ENCODE data around the gene FAM89B.

FAM89B gene

DNA sequence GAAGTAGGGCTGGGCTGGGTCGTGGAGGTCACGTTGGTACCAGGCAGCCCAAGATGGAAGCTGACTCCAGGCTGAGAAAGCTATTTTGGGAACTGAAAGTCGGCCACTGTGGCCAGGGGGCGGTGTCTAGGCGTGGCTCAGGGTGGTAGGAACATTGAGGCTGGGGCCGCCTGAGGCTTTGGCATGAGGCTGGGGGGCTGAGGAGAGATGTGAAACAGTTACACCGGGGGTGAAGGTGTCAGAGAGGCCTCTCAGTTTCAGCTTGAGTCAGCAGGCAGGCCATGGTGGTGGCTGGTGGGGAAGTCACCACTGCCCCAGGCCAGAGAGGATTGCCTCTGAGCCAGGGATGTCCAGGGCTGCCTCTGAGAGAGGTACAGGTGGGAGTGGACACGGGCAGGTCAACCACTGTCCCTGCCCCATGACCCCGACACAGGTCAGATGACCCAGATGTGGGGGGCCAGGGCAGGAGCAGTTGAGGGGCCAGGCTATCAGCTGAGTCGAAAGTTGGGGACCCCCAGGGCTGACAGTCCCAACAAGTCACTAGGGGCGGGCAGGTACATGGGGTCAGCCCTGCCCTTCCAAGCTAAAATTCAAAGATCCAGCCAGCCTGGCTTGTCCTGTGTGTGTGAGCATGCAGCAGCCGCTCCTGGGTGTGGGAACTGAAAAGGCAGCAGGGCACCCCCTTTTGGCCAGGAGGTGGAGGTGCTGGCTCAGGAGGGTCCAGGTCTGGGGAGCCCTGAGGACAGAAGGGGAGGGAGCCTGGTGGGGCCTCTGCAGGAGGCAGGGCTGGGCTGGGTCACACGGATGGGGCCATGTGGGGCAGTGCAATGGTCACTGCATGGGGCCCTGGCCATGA lies 16.1 kb downstream of the FAM89B start:
- peak; percentile 54 for DNase-seq (ENCODE audit: low read depth)

DNA sequence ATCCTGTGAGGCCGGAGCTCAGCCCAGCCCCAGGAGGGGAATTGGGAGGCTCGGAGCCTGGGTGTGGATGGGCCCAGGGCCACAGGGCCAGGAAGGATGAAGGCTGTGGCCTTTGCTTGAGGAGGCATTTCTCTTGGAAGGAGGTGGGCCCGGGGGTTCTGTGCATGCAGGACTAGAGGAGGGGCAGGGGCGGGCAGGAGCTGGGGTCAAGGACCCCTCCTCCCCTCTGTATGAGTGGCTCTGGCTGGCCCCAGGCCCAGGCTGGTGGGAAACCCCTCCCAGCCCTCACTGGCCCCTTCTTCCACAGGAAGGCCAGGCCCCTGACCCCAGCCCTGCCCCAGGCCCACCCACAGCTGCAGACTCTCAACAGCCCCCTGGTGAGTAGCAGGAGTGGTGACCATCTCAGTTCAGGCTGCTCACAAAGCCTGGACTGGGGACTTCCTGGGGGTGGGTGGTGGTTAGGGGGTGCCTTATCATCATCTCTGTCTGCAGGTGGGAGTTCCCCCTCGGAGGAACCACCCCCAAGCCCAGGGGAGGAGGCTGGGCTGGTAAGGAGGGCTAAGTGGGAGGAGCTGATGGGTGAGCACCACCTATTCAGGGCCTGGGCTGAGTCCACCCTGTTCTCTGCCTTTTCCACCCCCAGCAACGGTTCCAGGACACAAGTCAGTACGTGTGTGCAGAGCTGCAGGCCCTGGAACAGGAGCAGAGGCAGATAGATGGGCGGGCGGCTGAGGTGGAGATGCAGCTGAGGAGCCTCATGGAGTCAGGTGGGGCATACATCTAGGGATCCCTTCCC lies 17.3 kb downstream of the FAM89B start:
- DNase-seq (ENCODE audit: low read depth): no peak

GRCh38 chr11:65590240-65590738 lies 18.0 kb downstream of the FAM89B start:
- no peak for DNase-seq (ENCODE audit: low read depth)

DNA sequence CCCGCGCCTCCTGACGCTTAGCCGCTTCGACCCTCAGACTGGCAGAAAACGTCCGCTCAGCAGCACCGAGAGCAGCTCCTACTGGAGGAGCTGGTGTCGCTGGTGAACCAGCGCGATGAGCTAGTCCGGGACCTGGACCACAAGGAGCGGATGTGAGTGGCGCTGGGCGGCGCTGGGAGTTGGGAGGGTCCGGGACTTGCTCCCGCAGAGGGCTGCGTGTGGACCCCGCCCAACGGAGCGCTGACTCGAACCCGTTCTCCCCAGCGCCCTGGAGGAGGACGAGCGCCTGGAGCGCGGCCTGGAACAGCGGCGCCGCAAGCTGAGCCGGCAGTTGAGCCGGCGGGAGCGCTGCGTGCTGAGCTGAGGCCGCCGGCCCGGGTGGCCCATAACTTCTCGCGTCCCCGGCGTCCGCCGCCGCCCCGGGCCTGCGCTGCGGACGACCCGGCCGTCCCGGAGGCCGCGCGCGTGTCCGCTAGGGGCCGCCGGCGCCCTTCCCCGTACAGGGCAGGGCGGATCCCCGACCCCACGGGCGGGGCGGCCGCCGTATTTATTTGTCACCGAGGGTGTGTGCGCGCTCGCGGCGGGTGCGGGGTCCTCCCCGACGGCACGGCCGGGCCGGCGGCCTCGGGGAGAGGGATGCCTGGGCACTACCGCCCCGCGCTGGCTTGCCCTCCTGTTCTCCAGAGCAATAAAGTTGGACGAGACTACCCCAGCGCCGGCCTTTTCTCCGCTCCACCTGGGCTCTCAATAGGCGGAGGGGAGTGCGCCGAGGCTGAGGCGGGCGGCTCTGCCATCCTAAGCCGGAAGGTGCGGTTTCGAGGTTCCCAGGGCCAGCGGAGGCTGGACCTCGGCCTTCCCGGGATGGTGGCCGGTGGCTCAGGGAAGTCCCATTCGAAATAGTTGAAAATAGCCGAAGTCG lies 19.9 kb downstream of the FAM89B start:
- DNase-seq (ENCODE audit: low read depth): no peak

DNA sequence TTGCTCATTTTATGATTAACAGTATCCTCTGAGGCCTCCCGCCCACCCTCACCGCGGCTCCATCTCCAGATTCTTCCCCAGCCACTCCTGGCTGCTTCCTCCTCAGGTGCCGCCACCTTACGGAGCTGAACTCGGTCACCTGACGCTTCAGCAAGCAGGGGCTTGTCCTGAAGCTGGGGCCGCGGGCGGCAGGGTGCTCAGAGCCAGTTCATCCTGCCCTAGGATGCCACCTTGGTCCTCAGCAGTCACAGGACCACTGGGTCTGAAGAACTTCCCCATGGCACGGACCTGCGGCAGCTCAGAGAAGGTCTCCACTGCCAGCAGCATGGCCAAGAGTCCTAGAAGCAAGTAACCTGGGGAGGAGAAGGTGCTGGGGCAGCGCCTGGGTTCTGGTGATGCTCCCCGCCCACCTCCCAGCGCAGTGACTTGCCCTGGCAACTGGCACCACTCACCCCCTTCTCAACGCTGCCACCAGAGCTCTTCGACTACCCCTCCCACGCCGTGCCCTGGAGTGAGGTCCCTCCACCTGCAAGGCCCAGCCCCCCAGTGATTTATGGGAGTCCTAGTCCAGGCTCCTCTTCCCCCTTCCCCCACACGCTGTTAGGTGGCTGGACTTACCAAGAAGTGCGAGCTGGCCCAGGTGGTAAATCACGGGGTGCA lies 20.6 kb downstream of the FAM89B start:
- no peak for DNase-seq (ENCODE audit: low read depth)

GRCh38 chr11:65593518-65594414 lies 21.4 kb downstream of the FAM89B start:
- DNase-seq (ENCODE audit: low read depth): no peak

DNA sequence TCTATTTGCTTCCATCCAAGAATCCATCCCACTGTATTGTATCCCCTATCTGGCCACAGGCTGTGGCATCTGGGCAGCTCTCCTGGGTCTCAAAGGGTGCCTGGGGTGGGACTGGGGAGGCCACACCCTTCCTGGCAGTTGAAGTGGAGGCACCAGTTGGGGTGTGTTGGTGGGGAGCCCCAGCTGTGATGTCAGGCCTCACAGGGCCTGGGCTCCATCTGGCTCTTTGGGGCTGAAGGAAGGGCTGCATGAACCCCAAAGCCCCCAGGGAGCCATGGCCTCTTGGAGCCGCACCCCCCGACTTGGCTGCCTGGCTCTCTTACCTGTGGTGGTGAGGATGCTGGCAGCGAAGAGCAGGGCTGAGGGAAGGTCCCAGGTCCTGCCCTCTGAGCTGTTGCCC lies 22.8 kb downstream of the FAM89B start:
- no peak for DNase-seq (ENCODE audit: low read depth)

DNA sequence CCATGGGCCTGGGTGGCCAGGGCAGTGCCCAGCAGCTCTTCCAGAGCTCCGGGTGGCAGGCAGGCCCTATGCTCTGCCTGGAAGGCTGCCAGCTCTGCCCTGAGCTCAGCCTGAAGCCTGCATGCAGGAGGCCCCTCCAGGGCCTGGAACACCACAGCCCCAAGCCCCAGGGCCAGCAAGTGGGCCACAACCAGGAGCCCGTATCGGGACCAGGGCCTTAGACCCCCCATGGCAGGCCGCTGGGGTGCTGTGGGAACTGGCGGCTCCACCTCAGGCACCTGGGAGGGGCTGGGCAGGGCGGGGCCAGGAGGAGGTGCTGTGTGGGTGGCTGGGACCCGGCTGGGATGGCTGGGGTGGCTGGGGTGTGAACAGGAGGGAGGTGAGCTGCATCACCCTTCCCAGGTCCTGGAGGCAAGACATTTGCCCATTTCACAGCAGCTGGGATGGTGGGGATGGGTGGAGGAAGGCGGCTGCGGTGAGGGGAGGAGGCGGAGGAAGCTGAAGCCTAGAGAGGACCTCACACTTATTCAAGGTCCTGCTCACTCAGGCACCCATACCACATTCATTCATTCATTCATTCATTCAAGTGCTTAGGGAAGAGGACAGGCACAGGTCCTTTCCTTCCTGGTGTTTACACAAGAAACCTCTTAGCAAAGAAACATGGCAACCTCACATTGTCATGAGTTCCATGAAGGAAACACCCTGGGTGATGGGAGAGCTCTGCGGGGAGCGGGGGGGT lies 23.4 kb downstream of the FAM89B start, which contains the start of gene KCNK7:
Gene KCNK7 (minus strand): TSS at position 258 of the 739 bp plus-strand sequence. CDS start 28 bp downstream, at position 230.
- DNase-seq (ENCODE audit: low read depth): no peak

- no peak for DNase-seq (ENCODE audit: low read depth)
Observed at GRCh38 chr11:65596520-65596919, 24.2 kb downstream of the FAM89B start.

GRCh38 chr11:65598258-65598699 lies 25.9 kb downstream of the FAM89B start:
- DNase-seq (ENCODE audit: low read depth): no peak

DNA sequence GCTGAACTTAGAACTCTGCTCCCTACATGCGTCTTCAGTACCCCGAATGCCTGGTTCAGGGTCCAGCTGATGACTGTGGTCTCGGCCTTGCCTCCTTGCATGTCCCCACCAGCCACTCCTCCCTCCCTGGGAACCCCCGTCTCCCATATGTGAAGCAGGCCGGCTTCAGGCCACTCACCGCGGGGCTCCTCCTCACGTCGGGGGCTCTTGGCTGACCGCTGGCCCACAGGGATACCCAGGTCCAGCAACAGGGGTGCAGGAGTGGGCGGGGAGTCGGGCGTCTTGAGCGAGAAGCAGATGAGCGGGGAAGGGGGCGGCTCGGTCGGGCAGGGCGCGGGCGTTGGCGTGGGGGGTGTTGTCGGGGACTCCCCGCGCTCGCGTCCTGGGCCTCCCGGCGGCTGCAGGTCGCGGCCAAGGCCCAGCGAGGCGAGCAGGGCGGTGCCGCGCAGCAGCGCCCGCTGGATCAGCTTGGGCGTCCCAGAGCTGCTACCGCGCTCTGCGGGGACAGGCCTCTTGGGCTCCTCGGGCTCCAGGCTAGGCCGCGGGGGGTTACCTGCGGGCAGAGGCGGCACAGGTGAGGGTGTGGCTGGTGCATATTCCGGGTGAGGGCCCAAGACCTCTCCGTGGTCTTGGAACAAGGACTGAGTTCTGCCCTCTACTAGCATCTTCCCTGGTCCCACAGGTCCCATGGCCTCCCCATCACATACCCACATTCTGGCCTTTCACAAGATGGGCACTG lies 27.0 kb downstream of the FAM89B start:
- DNase-seq (ENCODE audit: low read depth): no peak

- no peak for DNase-seq (ENCODE audit: low read depth)
Observed at GRCh38 chr11:65599955-65600246, 27.6 kb downstream of the FAM89B start.

GRCh38 chr11:65604258-65604657 lies 31.9 kb downstream of the FAM89B start:
- no peak for DNase-seq (ENCODE audit: low read depth)

DNA sequence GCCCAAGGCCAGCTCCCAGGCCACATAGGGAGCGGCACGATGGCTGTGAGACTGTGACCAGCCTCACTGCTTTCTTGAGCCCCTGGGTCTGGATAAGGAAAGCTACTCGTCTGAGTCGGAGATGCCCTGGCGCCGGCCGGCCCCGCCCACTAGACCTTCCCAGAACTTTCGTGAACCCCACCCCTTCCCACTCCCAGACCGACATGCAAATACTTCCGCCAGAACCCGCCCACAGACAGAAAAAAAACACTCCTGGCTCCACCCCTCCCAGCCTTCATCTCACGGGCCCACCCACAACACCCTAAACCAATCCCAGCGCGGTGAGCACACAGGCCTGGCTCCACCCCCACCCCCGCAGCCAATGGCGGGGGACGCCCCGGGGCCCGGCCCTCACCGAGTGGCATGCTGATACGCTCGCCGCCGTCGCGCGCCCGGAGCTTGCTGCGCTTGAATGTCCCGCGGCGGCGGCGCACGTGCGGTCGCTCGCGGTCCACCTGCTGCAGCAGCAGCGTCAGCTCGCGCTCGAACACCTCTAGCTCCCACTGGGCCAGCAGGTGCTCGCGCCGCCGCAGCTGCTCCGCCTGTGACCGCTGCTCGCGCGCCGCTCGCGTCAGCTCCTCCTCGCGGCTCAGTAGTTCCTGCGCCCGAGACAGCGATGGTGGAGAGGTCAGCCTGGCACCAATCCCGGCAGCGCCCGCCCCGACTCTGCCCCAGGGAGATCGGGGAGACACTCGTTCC lies 34.7 kb downstream of the FAM89B start:
- DNase-seq (ENCODE audit: low read depth): no peak

- DNase-seq (ENCODE audit: low read depth): no peak
Observed at GRCh38 chr11:65607614-65608426, 35.5 kb downstream of the FAM89B start.

GRCh38 chr11:65609229-65609628 lies 36.9 kb downstream of the FAM89B start:
- DNase-seq (ENCODE audit: low read depth): no peak

DNA sequence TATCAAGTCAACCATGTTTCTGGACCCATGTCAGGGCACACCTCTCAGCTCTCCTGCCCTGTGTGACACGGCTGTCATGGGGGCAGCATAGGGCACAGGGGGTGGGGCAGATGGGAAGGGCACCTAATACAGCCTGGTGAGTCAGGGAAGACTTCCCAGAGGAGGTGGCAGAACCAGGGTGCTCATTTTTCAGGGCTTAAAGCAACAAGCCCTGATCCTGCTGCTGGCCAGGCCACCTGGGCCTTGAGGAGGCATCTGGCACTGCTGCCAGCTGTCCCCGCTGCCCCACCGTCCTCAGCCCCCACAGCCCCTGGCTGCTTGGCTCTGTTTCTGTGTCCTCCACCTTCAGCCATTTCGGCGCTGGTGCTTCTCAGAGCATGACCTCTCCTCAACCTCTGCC lies 37.3 kb downstream of the FAM89B start:
- no peak for DNase-seq (ENCODE audit: low read depth)

All from activated gamma-delta T cell treated with anti-CD3 and anti-CD28 coated beads, Interleukin-2, amount 50 U/mL, for 16 hours (primary cell).